Nucleus accumbens (tissue), 56 donors: ENCODE measurements around the gene GAB2.
"Not testable (repeated sequence)": the region's sequence is repeated elsewhere in the genome, so short reads cannot be mapped to it uniquely, and the experiment has no call there.

Source experiments
- DNase-seq, 56 donors: peaks; one replicate each; lab custom pipeline; 2025; lab: John Stamatoyannopoulos, UW

GAB2 gene

GRCh38 chr11:78372114-78372768, 45.4 kb downstream of the GAB2 start:
- DNase-seq: peak in 1 of 56 donors; percentile 15

DNA sequence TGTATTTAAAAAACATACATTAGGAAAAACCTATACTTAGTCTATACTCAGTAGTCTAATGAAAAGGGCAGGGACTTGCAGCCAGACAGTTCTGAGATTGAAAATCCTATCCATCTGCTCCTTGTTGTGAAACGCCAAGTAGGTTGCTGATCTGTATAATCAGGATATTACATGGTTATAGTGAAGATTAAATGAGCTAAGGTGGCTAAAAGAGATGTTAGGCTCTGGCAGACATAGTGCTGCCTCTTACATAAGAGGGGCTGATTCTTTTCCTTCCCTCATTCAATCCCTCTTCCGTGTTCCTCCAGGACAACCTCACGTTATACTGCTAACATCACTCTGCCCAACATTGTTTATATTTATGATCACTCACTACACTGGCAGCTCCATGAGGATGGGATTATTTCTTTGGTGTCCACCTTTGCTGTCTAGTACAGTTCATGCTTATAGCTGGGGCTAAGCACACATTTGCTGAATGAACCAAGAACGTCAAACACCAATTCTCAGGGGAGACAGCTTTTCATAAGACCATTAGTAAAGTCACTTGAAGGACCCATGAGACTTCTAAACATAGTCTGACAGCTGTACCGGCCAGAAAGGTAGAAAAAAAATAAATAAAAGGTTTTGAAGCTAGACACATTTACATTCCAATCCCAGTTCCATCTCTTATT, 46.3 kb downstream of the GAB2 start:
- DNase-seq: no peak

DNA sequence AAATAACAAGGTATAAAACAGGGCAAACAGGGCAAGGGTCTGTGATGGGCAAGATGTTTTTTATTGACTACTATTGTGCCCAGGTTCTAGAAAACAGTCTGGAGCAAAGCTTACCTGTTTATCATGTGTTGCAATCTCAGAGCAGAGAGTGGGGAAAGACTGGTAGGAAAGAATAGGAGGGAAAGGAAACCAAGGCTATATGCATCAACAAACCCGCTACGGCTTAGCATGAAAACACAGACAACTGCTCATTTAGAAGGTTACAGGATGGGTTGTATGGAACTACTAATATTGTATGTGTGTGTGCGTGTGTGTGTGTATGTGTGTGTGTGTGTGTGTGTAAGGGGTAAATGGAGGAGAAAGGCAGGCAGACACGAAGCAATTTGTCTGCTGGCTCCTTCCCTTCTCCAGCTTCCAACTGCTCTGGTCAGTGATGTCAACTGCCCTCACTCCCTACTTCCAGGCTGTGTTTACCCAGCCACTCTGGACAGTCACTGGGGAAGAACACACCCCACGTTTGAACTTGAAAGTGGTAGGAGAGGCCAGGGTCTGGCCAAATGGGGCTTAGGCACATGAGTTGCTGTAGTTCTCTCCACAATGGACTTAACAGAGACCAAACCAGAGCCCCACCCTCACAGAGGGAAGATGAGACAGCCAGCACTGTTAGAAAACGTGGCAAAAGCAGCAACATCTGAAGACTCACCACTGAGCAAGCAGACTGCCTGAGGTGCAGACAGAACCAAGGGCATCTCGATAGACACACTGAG, 47.0 kb downstream of the GAB2 start:
- DNase-seq: peak in 8 of 56 donors; percentile 7 to 54 (median 28)

GRCh38 chr11:78365381-78365792, 52.2 kb downstream of the GAB2 start:
- no peak for DNase-seq

GRCh38 chr11:78364128-78364751, 53.4 kb downstream of the GAB2 start:
- DNase-seq: no peak

- DNase-seq: no peak
These were observed 54.5 kb downstream of the GAB2 start for GRCh38 chr11:78363024-78363619.

- DNase-seq: no peak
These were observed 56.4 kb downstream of the GAB2 start for GRCh38 chr11:78361228-78361627.

DNA sequence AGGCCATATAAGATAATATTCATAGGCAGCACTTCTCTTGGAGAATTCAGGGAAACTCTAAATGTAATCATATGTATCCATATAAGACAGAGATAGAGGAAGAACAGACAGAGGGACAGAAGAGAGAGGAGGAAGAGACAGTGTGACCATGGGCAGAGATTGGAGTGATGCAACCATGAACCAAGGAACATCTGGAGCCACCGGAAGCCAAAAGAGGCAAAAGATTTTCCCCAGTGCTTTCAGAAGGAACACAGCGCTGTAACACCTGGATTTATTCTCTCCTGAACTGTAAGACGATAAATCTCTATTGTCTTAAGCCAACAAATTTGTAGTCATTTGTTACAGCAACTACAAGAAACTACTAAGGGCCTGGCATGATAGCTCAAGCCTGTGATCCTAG, 57.7 kb downstream of the GAB2 start:
- no peak for DNase-seq

GRCh38 chr11:78357924-78358323, 59.7 kb downstream of the GAB2 start:
- DNase-seq: not testable (repeated sequence)

GRCh38 chr11:78357425-78357824, 60.2 kb downstream of the GAB2 start:
- DNase-seq: not testable (repeated sequence)

- not testable (repeated sequence) for DNase-seq
These were observed 61.9 kb downstream of the GAB2 start for GRCh38 chr11:78355742-78356141.

- DNase-seq: no peak
These were observed 62.3 kb downstream of the GAB2 start for GRCh38 chr11:78355309-78355705.

- DNase-seq: peak in 2 of 56 donors; percentile 17 to 18
These were observed 63.0 kb downstream of the GAB2 start for GRCh38 chr11:78354408-78355308.

GRCh38 chr11:78351979-78352841, 65.4 kb downstream of the GAB2 start:
- peak in 3 of 56 donors; percentile 14 to 53 (median 17) for DNase-seq

GRCh38 chr11:78351193-78351592, 66.4 kb downstream of the GAB2 start:
- no peak for DNase-seq

- DNase-seq: peak in 28 of 56 donors; percentile 14 to 72 (median 40)
These were observed 66.9 kb downstream of the GAB2 start for GRCh38 chr11:78350646-78351165.

DNA sequence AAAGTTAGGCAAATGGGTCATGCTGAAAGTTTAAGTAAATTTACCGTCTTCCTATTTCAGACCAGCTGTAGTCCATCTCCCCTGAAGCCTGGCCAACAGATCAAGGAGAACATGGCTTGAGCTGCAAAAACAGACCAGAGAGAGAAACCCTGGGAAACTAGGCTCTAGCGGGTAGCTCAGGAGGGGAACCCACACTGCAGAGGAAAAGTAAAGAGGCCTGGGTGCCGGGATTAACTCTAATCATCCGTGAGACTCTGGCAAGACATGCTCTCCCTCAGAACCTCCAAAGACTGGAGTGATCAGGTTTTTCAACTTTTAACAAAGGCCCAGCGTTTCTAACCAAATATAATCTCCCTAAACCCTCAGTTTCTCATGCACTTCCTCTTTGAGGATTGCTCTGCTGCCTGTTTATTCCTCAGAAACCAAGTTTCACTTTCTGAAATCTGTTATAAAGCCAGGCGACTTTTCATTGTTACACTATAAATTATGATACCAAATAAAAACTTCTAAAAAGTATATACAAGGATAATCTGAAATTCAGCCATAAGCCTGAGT, 67.5 kb downstream of the GAB2 start:
- DNase-seq: peak in 2 of 56 donors; percentile 13 to 42

DNA sequence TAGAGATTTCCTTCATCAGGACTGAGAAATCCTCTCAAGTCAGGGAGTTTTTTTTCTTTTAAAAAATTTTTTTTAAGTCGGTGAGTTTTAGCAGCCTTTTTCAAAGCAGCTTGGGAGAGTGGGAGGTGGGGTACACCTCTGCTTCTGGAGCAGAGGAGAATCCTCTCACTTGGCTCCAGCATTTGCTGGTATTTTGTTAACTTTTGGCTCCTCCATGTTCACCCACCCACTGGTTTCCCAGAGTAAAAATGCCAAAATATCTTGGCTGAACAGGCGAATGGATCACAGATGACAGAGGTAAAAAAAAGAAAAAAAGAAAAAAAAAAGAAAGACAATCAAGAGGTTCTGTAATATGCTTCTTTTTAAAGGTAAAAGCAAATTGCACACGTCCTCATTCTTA, 68.0 kb downstream of the GAB2 start:
- DNase-seq: peak in 6 of 56 donors; percentile 17 to 44 (median 33)
